NCI-H1694 (cell line): ENCODE data around the gene ACOT7.

ENCODE experiments used
- DNase-seq: peaks from one replicate; lab custom pipeline; 2025; lab: John Stamatoyannopoulos, UW

ACOT7 gene

DNA sequence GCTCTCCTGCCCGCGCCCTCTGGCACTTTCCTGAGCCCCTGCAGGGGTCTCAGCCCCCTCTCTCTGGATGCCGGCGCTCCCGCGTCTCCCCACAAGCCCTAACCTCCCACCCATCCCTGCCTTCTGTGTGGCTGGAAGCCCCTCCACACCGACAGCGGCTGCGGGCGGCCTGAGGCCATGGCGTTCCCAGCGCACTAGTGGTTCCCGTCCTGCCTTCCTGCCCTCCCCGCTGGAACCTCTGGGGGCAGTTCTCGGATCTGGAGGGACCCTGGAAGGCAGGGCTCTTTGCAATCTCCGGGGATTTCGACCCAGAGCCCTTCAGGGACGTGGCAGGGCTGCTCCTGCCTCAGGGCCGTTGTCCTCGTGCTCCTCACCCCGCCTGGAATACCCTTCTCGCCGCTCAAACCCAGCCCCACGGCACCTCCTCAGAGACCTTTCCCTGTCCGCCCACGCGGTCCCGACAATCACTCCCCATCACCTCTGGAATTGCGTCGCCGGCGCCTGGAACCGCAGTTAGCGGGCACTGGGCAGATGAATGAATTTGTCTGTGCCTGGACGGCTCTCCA is 30.5 kb upstream of the ACOT7 start:
- no peak for DNase-seq

DNA sequence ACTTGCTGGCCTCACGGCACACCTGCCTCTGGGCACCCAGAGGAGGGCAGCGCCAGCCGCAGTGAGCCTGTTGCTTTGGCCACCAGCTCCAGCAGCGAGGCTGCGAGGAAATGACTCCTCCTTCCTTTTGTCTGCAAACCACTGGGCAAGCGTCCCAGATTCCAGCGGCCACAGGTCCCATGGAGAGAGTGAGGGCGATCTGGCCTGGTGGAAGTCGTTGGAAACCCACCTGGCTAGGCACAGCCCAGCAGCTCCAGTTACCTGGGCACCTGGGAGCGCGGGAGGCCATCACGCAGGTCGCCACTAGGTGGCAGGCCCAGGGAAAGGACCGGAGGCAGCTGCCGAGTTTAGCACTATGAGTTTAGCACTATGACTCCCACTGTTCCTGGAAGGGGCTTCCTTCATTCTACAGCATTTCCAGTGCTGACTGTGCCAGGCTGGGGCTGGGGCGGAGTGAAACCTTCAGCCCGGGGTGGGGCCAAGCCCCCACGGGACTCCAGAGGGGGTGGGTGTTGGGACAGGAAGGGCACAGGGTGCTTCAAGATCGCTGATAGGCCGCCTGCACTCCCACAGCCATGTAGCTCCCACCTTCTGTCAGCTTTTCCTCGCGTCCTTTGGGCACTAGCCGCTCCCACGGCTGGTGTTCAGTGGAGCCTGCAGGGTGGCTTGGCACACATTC is 29.9 kb upstream of the ACOT7 start:
- DNase-seq: peak; percentile 66

DNA sequence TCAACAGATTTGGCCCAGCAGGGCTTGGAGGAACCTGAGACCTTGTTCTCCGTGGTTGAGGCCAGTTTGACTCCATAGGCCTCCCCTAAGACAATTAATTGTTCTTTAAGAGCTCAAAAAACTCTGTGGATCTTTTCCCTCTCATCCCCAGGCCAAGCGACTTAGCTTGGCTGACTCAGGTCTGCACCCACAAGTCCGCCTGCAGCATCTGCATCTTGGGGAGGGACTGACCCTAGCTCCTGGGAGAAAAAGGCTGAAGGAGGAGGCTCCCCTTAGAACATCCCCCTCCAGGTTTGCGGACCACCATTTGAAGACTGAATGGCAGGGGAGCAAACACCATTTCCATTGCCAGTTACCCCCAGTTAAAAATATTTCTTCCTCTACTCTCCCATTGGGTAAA is 27.7 kb upstream of the ACOT7 start:
- no peak for DNase-seq

GRCh38 chr1:6420454-6421042 is 27.0 kb upstream of the ACOT7 start:
- no peak for DNase-seq

DNA sequence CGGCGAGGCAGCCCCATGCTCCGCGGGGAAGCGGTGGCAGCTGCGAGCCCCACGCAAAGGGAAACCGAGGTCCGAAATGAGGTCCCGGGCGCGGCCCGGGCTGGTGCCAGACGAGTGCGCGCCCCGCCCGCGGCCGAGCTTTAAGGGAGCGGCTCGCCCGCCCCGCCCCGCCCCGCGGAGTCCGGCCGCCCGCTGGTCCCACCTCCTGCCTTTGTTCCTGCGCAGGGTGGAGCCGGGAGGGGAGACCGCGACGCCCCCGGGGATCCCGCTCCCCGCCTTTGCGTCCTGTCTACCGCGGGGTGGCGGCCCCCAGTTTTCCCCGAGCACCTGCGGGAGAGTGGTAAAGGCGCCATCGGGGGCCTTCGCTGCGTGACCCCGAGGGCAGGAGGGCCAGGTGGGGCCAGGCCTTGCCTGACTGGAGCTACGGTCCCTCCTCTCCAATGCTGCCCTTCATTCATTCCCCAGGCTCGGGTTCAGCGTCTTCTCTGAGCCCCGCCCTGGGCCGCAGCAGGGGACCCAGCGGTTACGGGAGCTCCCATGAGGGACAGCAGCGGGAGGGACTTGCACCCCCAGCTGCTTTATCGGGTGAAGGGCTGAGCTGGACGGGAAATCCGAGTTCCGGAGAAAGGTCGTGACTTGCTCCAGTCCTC is 26.4 kb upstream of the ACOT7 start, which contains the start of gene HES2:
Gene HES2 (minus strand): TSS at position 116 of the 650 bp plus-strand sequence. CDS start 99 bp downstream, at position 17.
- DNase-seq: no peak

DNA sequence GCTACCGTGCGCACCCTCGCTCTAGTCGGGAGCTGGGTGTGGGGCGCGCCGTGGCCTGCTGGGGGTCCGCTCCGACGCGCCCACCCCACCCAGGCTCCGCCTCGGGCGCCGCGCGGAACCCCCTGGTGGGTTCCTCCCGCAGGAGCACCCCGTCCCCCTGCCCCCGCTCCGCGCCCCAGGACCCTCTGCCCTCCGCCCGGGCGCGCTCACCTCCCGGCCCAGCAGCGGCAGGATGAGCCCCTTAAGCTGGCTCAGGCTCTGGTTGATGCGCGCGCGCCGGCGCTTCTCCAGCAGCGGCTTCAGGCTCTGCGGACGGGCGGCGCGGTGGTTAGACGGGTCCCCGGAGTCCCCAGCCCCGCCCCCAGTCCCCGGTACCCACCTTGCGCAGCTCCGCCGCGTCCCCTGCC is 25.8 kb upstream of the ACOT7 start:
- no peak for DNase-seq

DNA sequence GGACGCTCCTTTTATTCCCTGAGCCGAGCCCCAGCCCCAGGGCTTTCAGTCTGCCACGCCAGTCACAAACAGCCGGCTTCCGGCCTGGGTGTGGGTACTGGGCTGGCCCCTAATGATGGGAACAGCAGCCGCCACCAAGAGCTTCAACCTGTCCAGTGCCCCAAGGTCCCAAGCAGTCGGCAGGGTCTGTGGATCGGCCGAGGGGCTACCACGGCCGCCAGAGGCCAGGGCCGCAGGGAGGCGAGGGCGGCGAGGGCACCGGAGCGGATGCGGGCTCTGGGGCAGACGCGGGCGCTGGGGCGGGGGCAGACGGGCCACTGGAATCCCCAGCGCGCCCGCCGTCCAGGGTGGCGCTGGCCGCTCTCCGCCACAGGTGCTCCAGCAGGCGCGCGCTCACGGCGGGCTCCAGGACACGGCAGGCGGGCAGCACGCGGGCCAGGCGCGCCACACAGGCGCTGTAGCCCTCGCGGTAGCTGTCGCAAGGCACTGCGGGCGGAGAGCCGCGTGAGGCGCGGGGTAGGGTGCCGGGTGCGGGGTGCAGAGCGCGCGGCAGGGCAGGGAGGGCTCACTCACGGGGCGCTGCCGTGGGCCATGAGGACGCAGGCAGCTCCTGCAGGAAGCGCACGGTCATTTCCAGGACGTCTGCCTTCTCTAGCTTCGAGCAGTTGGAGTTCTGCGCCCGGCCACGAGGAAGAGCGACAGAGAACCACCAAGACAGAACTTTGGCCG is 25.3 kb upstream of the ACOT7 start:
- no peak for DNase-seq

- no peak for DNase-seq
Measured at GRCh38 chr1:6417961-6418667, 24.5 kb upstream of the ACOT7 start.

DNA sequence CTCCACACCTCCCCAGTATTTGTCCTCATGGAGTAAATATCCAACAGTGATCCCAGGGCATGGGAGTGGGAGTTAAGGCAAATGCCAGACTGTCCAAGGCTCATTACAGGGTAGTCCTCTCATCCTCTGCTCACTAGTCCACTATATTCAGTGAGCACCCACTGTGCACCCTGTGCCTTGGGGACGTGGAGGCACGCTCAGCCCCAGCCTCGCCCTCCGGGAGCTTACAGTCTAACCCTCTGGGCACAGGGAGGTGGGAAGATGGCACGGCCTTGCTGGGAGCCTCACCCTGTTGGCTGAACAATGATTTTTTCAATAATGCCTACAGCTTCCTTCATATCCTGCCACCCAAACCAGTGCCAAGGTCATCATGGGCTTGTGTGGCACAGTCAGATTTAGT is 23.3 kb upstream of the ACOT7 start:
- no peak for DNase-seq

- no peak for DNase-seq
Measured at GRCh38 chr1:6416295-6416656, 22.7 kb upstream of the ACOT7 start.

DNA sequence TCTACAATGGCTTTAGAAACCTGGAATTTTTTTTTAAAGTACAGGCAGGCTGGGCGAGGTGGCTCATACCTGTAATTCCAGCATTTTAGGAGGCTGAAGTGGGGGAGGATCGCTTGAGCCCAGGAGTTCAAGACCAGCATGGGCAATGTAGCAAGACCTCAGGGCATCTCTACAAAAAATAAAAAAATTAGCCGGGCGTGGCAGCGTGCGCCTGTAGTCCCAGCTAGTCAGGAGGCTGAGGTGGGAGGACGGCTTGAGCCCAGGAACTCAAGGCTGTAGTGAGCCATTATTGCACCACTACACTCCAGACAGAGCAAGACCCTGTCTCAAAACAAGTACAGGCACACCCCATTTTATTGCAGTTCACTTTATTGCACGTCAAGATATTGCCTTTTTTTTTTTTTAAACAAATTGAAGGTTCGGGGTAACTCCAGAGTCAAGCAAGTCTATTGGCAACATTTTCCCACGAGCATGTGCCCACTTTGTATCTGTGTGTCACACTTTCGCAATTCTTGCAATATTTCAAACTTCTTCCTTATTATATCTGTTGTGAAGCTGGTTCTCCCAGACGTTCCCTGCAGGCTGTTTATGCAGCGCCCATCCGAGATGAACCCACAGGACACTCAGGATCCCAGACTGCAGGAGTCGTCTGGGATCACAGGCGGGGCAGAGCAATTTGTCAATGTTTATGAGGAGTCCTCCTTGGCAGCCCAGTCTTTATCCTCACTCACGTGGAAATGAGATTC is 21.5 kb upstream of the ACOT7 start:
- no peak for DNase-seq

- no peak for DNase-seq
Measured at GRCh38 chr1:6414443-6414844, 20.9 kb upstream of the ACOT7 start.

- no peak for DNase-seq
Measured at GRCh38 chr1:6412896-6413295, 19.3 kb upstream of the ACOT7 start.

DNA sequence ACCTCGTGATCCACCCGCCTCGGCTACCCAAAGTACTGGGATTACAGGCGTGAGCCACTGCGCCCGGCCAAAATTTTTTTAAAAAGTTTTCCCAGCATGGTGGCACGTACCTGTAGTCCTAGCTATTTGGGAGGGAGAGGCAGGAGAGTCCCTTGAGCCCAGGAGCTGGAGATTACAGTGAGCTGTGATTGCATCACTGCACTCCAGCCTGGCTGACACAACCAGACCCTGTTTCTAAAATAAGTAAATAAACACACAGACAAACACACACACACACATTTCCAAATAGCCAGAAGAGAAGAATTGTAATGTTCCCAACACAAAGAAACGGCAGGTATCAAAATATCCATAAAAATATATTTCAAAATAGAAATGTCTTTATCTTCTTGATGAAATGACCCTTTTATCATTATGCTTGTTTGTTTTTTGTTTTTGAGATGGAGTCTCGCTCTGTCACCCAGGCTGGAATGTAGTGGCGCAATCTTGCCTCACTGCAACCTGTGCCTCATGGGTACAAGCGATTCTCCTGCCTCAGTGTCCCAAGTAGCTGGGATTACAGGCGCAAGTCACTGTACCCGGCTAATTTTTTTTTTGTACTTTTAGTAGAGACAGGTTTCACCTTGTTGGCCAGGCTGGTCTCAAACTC is 16.8 kb upstream of the ACOT7 start:
- DNase-seq: no peak

GRCh38 chr1:6409733-6410132 is 16.2 kb upstream of the ACOT7 start:
- no peak for DNase-seq

DNA sequence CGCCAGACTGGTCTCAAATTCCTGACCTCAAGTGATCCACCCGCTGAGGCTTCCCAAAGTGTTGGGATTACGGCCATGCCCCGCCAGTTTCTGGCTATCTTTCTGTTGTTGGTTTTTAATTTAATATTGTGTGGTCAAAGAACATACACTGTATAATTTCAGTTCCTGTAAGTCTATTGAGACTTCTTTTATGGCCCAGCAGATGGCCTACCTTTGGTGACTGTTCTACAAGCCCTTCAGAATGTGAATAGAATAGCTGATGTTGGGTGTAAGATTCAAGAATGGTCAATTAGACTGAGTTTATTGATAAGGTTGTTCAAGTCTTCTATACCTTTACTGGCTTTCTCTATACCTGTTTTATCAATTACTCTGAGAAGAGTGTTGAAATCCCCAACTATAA is 15.5 kb upstream of the ACOT7 start:
- no peak for DNase-seq

DNA sequence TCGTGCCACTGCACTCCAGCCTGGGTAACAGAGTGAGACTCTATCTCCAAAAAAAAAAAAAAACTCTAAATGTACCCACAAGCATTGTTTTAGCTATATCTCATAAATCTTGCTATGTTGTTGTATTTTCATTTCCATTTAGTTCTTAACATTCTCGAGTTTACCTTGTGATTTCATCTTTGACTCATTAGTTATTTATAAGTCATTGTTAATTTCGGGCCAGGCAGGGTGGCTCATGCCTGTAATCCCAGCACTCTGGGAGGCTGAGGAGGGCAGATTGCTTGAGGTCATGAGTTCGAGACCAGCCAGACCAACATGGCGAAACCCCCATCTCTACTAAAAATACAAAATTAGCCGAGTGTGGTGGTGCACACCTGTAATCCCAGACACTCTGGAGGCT is 14.5 kb upstream of the ACOT7 start:
- no peak for DNase-seq

- DNase-seq: no peak
Measured at GRCh38 chr1:6401673-6402072, 8.1 kb upstream of the ACOT7 start.

GRCh38 chr1:6399294-6399693 is 5.7 kb upstream of the ACOT7 start:
- no peak for DNase-seq

- no peak for DNase-seq
Measured at GRCh38 chr1:6397844-6398441, 4.4 kb upstream of the ACOT7 start.
